ENCODE measurements around the gene AMPD1. TPM values are rescaled to one million over a fixed set of nuclear protein-coding genes. Genes with fewer than 3 reads are reported as not detected.

AMPD1 gene
- total and polyA plus RNA-seq, 2 of the 13 experiments (the other 11 are each of a cell fraction or from before 2014, with no cell fraction given): not detected

- ATAC-seq (no peak), FAIRE-seq (no peak), DNase-seq (ENCODE audit: low spot score) (no peak)
- no TSS peak for BruUV-seq (replicated peaks)
- no peak overlapping the region for H3K4me3 ChIP-seq (replicated peaks in 1 of 3; ENCODE audit: insufficient read depth in 1 of 3, low read depth in 2 of 3, low read length in 3 of 3)
- no peak for TF ChIP-seq U2AF2 (IDR thresholded peaks at IDR 0.05; ENCODE audit: low read depth, low read length)
- no peak for TF ChIP-seq ZNF468 (CRISPR knock-in tag; IDR thresholded peaks at IDR 0.05)
- TF ChIP-seq SETDB1 (CRISPR knock-in tag; IDR thresholded peaks at IDR 0.05; ENCODE audit: borderline replicate concordance): no peak
- TF ChIP-seq CREB1 (IDR thresholded peaks at IDR 0.05): no peak
- TF ChIP-seq CREB1 (CRISPR knock-in tag; IDR thresholded peaks at IDR 0.05): no peak
- no peak for TF ChIP-seq FOXK2 (IDR thresholded peaks at IDR 0.05)
- TF ChIP-seq AGO2 (optimal IDR thresholded peaks at IDR 0.05; ENCODE audit: low read depth, low read length): no peak
- no peak for TF ChIP-seq RAD51 (IDR thresholded peaks at IDR 0.05; ENCODE audit: borderline replicate concordance)
- no peak for TF ChIP-seq ZNF546 (CRISPR knock-in tag; conservative IDR thresholded peaks at IDR 0.05)
- no peak for TF ChIP-seq RCOR2 (CRISPR knock-in tag; IDR thresholded peaks at IDR 0.05)
- TF ChIP-seq ZNF563 (CRISPR knock-in tag; IDR thresholded peaks at IDR 0.05): no peak
- TF ChIP-seq TFAP4 (IDR thresholded peaks at IDR 0.05; ENCODE audit: borderline replicate concordance, low read depth): no peak
- TF ChIP-seq STAT5B (CRISPR knock-in tag; IDR thresholded peaks at IDR 0.05): no peak
- no peak for TF ChIP-seq RARG (CRISPR knock-in tag; IDR thresholded peaks at IDR 0.05; ENCODE audit: low read depth)
- TF ChIP-seq MYPOP (CRISPR knock-in tag; IDR thresholded peaks at IDR 0.05): no peak
- TF ChIP-seq ZSCAN25 (CRISPR knock-in tag; IDR thresholded peaks at IDR 0.05): no peak
- no peak for TF ChIP-seq ZNF569 (CRISPR knock-in tag; IDR thresholded peaks at IDR 0.05; ENCODE audit: borderline replicate concordance)
- TF ChIP-seq FOXA1 (IDR thresholded peaks at IDR 0.05): no peak
- no peak for TF ChIP-seq FOXA1 (CRISPR knock-in tag; IDR thresholded peaks at IDR 0.05)
- no peak for TF ChIP-seq ZNF235 (CRISPR knock-in tag; IDR thresholded peaks at IDR 0.05; ENCODE audit: borderline replicate concordance)
- TF ChIP-seq IKZF4 (CRISPR knock-in tag; IDR thresholded peaks at IDR 0.05; ENCODE audit: borderline replicate concordance, low read depth, not compliant biosample characterization): no peak
- WGBS (ENCODE audit: low lambda C conversion rate): 100% methylated on average over 1 of the region's 1 CpG
- H3K36me3 ChIP-seq (replicated peaks in 1 of 2; ENCODE audit: control insufficient read depth in 1 of 2, insufficient read depth in 2 of 2, low read length in 2 of 2): peaks cover 18 to 95% of the 10 kb centered on the region in 2 experiments
- intact Hi-C loops (cut with micrococcal nuclease; ENCODE audit: unreplicated experiment) (no loop called here), in situ Hi-C loops (cut with HindIII; ENCODE audit: extremely low pct_ligation_motif_present, low pct_unique_long_range_greater_than_20kb) (no loop called here)
- no peaks in the 10 kb centered on the region for H3K79me2 ChIP-seq (ENCODE audit: insufficient read depth, low read length)
- ChIA-PET CTCF (ENCODE audit: low intra/inter-chr PET ratio, low total read pairs) (no interaction called here), POLR2A (no interaction called here)
- no peak overlapping the region for H3K4me2 ChIP-seq (ENCODE audit: low read depth, low read length)
- H3K9me3 ChIP-seq (ENCODE audit: low read length): no peaks in the 10 kb centered on the region
- no peak overlapping the region for H3K9ac ChIP-seq (ENCODE audit: insufficient read depth, low read depth, low read length)
- H3K27ac ChIP-seq (ENCODE audit: extremely low read length, insufficient read depth, low read length): no peak overlapping the region
- no peak overlapping the region for H2AFZ ChIP-seq (ENCODE audit: low read length)
- no peaks in the 10 kb centered on the region for H3K27me3 ChIP-seq (ENCODE audit: control insufficient read depth in 1 of 2, insufficient read depth in 2 of 2, low read length in 2 of 2)
- H3K4me1 ChIP-seq (ENCODE audit: insufficient read depth, low read length): no peaks in the 10 kb centered on the region
- no peaks in the 10 kb centered on the region; the same call in 1 of the 2 replicates for H4K20me1 ChIP-seq (ENCODE audit: insufficient read depth, low read length)
Observed at GRCh38 chr1:114729782-114730181, 34.4 kb upstream of the AMPD1 start.
